Fibroblast of skin of scalp (primary cell): Measurements from ENCODE around the gene PCGF6.
"Not testable (repeated sequence)": the region's sequence is repeated elsewhere in the genome, so short reads cannot be mapped to it uniquely, and the experiment has no call there.

Experiments
- DNase-seq: peaks from one replicate; pipeline ENCODE4 v3.0.0-alpha.2; 2013

The PCGF6 gene

GRCh38 chr10:103310197-103310596, 40.7 kb downstream of the PCGF6 start:
- DNase-seq, result no peak

GRCh38 chr10:103307594-103307993, 43.3 kb downstream of the PCGF6 start:
- no peak for DNase-seq

GRCh38 chr10:103295374-103296015, 55.4 kb downstream of the PCGF6 start:
- DNase-seq, result peak; percentile 83

GRCh38 chr10:103291588-103291987, 59.4 kb downstream of the PCGF6 start:
- DNase-seq, result no peak

- no peak for DNase-seq
Observed at GRCh38 chr10:103287992-103288391, 62.9 kb downstream of the PCGF6 start.

- DNase-seq, result no peak
Observed at GRCh38 chr10:103284170-103284569, 66.8 kb downstream of the PCGF6 start.

- DNase-seq, result no peak
Observed at GRCh38 chr10:103282961-103283360, 68.0 kb downstream of the PCGF6 start.

GRCh38 chr10:103281753-103282152, 69.2 kb downstream of the PCGF6 start:
- no peak for DNase-seq

GRCh38 chr10:103280506-103280905, 70.4 kb downstream of the PCGF6 start:
- DNase-seq, result no peak

- DNase-seq, result no peak
Observed at GRCh38 chr10:103280031-103280430, 70.9 kb downstream of the PCGF6 start.

GRCh38 chr10:103278862-103279298, 72.1 kb downstream of the PCGF6 start:
- DNase-seq, result peak; percentile 55

- no peak for DNase-seq
Observed at GRCh38 chr10:103278537-103278823, 72.5 kb downstream of the PCGF6 start.

- DNase-seq, result no peak
Observed at GRCh38 chr10:103277713-103278536, 73.0 kb downstream of the PCGF6 start.

- peak; percentile 56 for DNase-seq
Observed at GRCh38 chr10:103276896-103277712, 73.8 kb downstream of the PCGF6 start, which contains the start of gene INA. TSS of gene INA (plus strand) at chr10:103277138. CDS start at chr10:103277212, 74 bp downstream.

- DNase-seq, result no peak
Observed at GRCh38 chr10:103276251-103276895, 74.6 kb downstream of the PCGF6 start.

GRCh38 chr10:103273041-103273441, 77.9 kb downstream of the PCGF6 start:
- peak; percentile 99 for DNase-seq

- peak; percentile 75 for DNase-seq
Observed at GRCh38 chr10:103265717-103266329, 85.1 kb downstream of the PCGF6 start.

- DNase-seq, result no peak
Observed at GRCh38 chr10:103262229-103262628, 88.7 kb downstream of the PCGF6 start.

- DNase-seq, result no peak
Observed at GRCh38 chr10:103259989-103260388, 91.0 kb downstream of the PCGF6 start.

GRCh38 chr10:103258928-103259327, 92.0 kb downstream of the PCGF6 start:
- DNase-seq, result not testable (repeated sequence)

- no peak for DNase-seq
Observed at GRCh38 chr10:103257812-103258211, 93.1 kb downstream of the PCGF6 start.

GRCh38 chr10:103256613-103257012, 94.3 kb downstream of the PCGF6 start:
- no peak for DNase-seq
